Erythroblast (primary cell): Measurements from ENCODE around the gene ASPDH.

Experiments used
- GATA1 ChIP-seq: IDR thresholded peaks from 2 replicates; pipeline ENCODE4 v1.6.1; 2011; ENCODE audit warnings: low read depth, mild to moderate bottlenecking, control low read depth, low read length, moderate library complexity
- POLR2A ChIP-seq: IDR thresholded peaks from 2 replicates; pipeline ENCODE4 v1.6.1; 2011; ENCODE audit warnings: mild to moderate bottlenecking, low read length

- TF ChIP-seq POLR2A (no peak), GATA1 (no peak)
Measured at GRCh38 chr19:50522881-50523280, 9.2 kb upstream of the ASPDH start.
